Activated naive CD8-positive, alpha-beta T cell treated with anti-CD3 and anti-CD28 coated beads, Interleukin-2, amount 50 U/mL, for 24 hours (primary cell): ENCODE results near the gene VSIG8.

Source experiments
- ATAC-seq: fragments of 150-1000 bp; cut with Tn5 transposase; one replicate; pipeline ENCODE4 v1.10.0; 2021
- DNase-seq: peaks from one replicate; pipeline ENCODE4 v3.0.0; 2021
- H3K27ac Mint-ChIP-seq: one replicate; pipeline ENCODE4 v1.8.0; 2021; ENCODE audit warnings: mild to moderate bottlenecking, mixed read lengths
- H3K27me3 Mint-ChIP-seq: one replicate; pipeline ENCODE4 v1.8.0; 2021; ENCODE audit warnings: mixed read lengths
- H3K36me3 Mint-ChIP-seq: one replicate; pipeline ENCODE4 v1.8.0; 2021; ENCODE audit warnings: low read depth, mixed read lengths
- H3K4me1 Mint-ChIP-seq: one replicate; pipeline ENCODE4 v1.8.0; 2021; ENCODE audit warnings: mixed read lengths
- H3K4me3 Mint-ChIP-seq: one replicate; pipeline ENCODE4 v1.8.0; 2021; ENCODE audit warnings: mild to moderate bottlenecking, moderate library complexity, mixed read lengths
- H3K9me3 Mint-ChIP-seq: one replicate; pipeline ENCODE4 v1.8.0; 2021; ENCODE audit warnings: mixed read lengths

VSIG8 gene

GRCh38 chr1:159835862-159836525, 26.5 kb downstream of the VSIG8 start:
- no peak overlapping the region for H3K4me3 Mint-ChIP-seq
- H3K27ac Mint-ChIP-seq: no peak overlapping the region
- H3K27me3 Mint-ChIP-seq: no peaks in the 10 kb centered on the region
- H3K36me3 Mint-ChIP-seq: peaks cover 3% of the 10 kb centered on the region
- no peak for DNase-seq
- no peak for ATAC-seq
- H3K4me1 Mint-ChIP-seq: peaks cover 17% of the 10 kb centered on the region
- no peaks in the 10 kb centered on the region for H3K9me3 Mint-ChIP-seq

- no peak for ATAC-seq
- DNase-seq: no peak
- Mint-ChIP-seq H3K27ac (no peak overlapping the region), H3K9me3 (no peaks in the 10 kb centered on the region), H3K4me3 (no peak overlapping the region), H3K36me3 (peaks cover 3% of the 10 kb centered on the region), H3K4me1 (peaks cover 17% of the 10 kb centered on the region), H3K27me3 (no peaks in the 10 kb centered on the region)
Observed at GRCh38 chr1:159835356-159835755, 27.1 kb downstream of the VSIG8 start.

GRCh38 chr1:159832309-159832708, 30.1 kb downstream of the VSIG8 start:
- no peak for DNase-seq
- Mint-ChIP-seq H3K36me3 (peaks cover 3% of the 10 kb centered on the region), H3K9me3 (no peaks in the 10 kb centered on the region), H3K27ac (no peak overlapping the region), H3K27me3 (no peaks in the 10 kb centered on the region), H3K4me1 (peaks cover 19% of the 10 kb centered on the region), H3K4me3 (no peak overlapping the region)
- ATAC-seq: no peak

- DNase-seq (no peak), ATAC-seq (no peak)
- no peak overlapping the region for H3K4me3 Mint-ChIP-seq
- H3K27me3 Mint-ChIP-seq: no peaks in the 10 kb centered on the region
- peaks cover 26% of the 10 kb centered on the region for H3K4me1 Mint-ChIP-seq
- H3K27ac Mint-ChIP-seq: no peak overlapping the region
- H3K9me3 Mint-ChIP-seq: peaks cover 4% of the 10 kb centered on the region
- H3K36me3 Mint-ChIP-seq: peaks cover 3% of the 10 kb centered on the region
Observed at GRCh38 chr1:159831412-159832141, 30.9 kb downstream of the VSIG8 start.

GRCh38 chr1:159830722-159831121, 31.7 kb downstream of the VSIG8 start:
- no peak for ATAC-seq
- no peak for DNase-seq
- peaks cover 7% of the 10 kb centered on the region for H3K9me3 Mint-ChIP-seq
- no peaks in the 10 kb centered on the region for H3K27me3 Mint-ChIP-seq
- H3K4me3 Mint-ChIP-seq: no peak overlapping the region
- H3K36me3 Mint-ChIP-seq: peaks cover 2% of the 10 kb centered on the region
- H3K4me1 Mint-ChIP-seq: peaks cover 35% of the 10 kb centered on the region
- H3K27ac Mint-ChIP-seq: no peak overlapping the region

GRCh38 chr1:159829822-159830465, 32.5 kb downstream of the VSIG8 start:
- DNase-seq (no peak), ATAC-seq (no peak)
- Mint-ChIP-seq H3K36me3 (peaks cover 2% of the 10 kb centered on the region), H3K9me3 (peaks cover 7% of the 10 kb centered on the region), H3K27ac (no peak overlapping the region), H3K4me3 (no peak overlapping the region), H3K27me3 (no peaks in the 10 kb centered on the region), H3K4me1 (peaks cover 42% of the 10 kb centered on the region)

- Mint-ChIP-seq H3K27ac (no peak overlapping the region), H3K36me3 (peaks cover 2% of the 10 kb centered on the region), H3K4me3 (no peak overlapping the region), H3K4me1 (peaks cover 48% of the 10 kb centered on the region), H3K27me3 (no peaks in the 10 kb centered on the region), H3K9me3 (peaks cover 7% of the 10 kb centered on the region)
- DNase-seq (no peak), ATAC-seq (peak; percentile 37)
Observed at GRCh38 chr1:159829273-159829634, 33.2 kb downstream of the VSIG8 start.

GRCh38 chr1:159828581-159829272, 33.7 kb downstream of the VSIG8 start:
- DNase-seq (no peak), ATAC-seq (no peak)
- Mint-ChIP-seq H3K4me3 (no peak overlapping the region), H3K9me3 (peaks cover 7% of the 10 kb centered on the region), H3K4me1 (peaks cover 50% of the 10 kb centered on the region), H3K27me3 (no peaks in the 10 kb centered on the region), H3K27ac (no peak overlapping the region), H3K36me3 (peaks cover 2% of the 10 kb centered on the region)

GRCh38 chr1:159828176-159828575, 34.3 kb downstream of the VSIG8 start:
- no peak for DNase-seq

GRCh38 chr1:159827549-159827948, 34.9 kb downstream of the VSIG8 start:
- H3K9me3 Mint-ChIP-seq: peaks cover 7% of the 10 kb centered on the region
- peaks cover 2% of the 10 kb centered on the region for H3K36me3 Mint-ChIP-seq
- no peaks in the 10 kb centered on the region for H3K27me3 Mint-ChIP-seq
- peaks cover 53% of the 10 kb centered on the region for H3K4me1 Mint-ChIP-seq
- H3K4me3 Mint-ChIP-seq: no peak overlapping the region
- H3K27ac Mint-ChIP-seq: peak overlapping the region; percentile 79
- DNase-seq: no peak
- no peak for ATAC-seq

More at GRCh38 chr1:159828176-159828575, 34.3 kb downstream of the VSIG8 start:
- H3K27me3 Mint-ChIP-seq: no peaks in the 10 kb centered on the region
- ATAC-seq: no peak
- peaks cover 7% of the 10 kb centered on the region for H3K9me3 Mint-ChIP-seq
- H3K4me1 Mint-ChIP-seq: peaks cover 53% of the 10 kb centered on the region
- no peak overlapping the region for H3K27ac Mint-ChIP-seq
- no peak overlapping the region for H3K4me3 Mint-ChIP-seq
- peaks cover 2% of the 10 kb centered on the region for H3K36me3 Mint-ChIP-seq

GRCh38 chr1:159827102-159827490, 35.4 kb downstream of the VSIG8 start:
- Mint-ChIP-seq H3K27ac (peak overlapping the region; percentile 79), H3K4me3 (peak overlapping the region; percentile 16), H3K9me3 (peaks cover 7% of the 10 kb centered on the region), H3K4me1 (peaks cover 53% of the 10 kb centered on the region), H3K36me3 (peaks cover 2% of the 10 kb centered on the region), H3K27me3 (no peaks in the 10 kb centered on the region)
- DNase-seq (no peak), ATAC-seq (no peak)

- peak within 1 kb of the TSS; percentile 16 for H3K4me3 Mint-ChIP-seq
Observed at GRCh38 chr1:159826441-159827101, 35.9 kb downstream of the VSIG8 start, which contains the start of gene SLAMF8. Gene SLAMF8, plus strand, starts transcription at chr1:159826873. Its CDS starts 26 bp downstream, at chr1:159826899.

GRCh38 chr1:159825564-159825963, 36.9 kb downstream of the VSIG8 start:
- peaks cover 7% of the 10 kb centered on the region for H3K9me3 Mint-ChIP-seq
- DNase-seq (no peak), ATAC-seq (no peak)
- no peak overlapping the region for H3K4me3 Mint-ChIP-seq
- no peaks in the 10 kb centered on the region for H3K27me3 Mint-ChIP-seq
- H3K36me3 Mint-ChIP-seq: peaks cover 2% of the 10 kb centered on the region
- H3K27ac Mint-ChIP-seq: no peak overlapping the region
- peaks cover 53% of the 10 kb centered on the region for H3K4me1 Mint-ChIP-seq

More at GRCh38 chr1:159826441-159827101, 35.9 kb downstream of the VSIG8 start, which contains the start of gene SLAMF8:
- H3K27ac Mint-ChIP-seq: peak within 1 kb of the TSS; percentile 79
- peaks cover 53% of the 10 kb centered on the region for H3K4me1 Mint-ChIP-seq
- no peaks in the 10 kb centered on the region for H3K27me3 Mint-ChIP-seq
- ATAC-seq: peak; percentile 71
- H3K36me3 Mint-ChIP-seq: peaks cover 2% of the 10 kb centered on the region
- peak; percentile 59 for DNase-seq
- peaks cover 7% of the 10 kb centered on the region for H3K9me3 Mint-ChIP-seq

- H3K4me1 Mint-ChIP-seq: peaks cover 59% of the 10 kb centered on the region
- H3K27me3 Mint-ChIP-seq: no peaks in the 10 kb centered on the region
- no peak for DNase-seq
Observed at GRCh38 chr1:159823406-159823805, 39.1 kb downstream of the VSIG8 start.

More at GRCh38 chr1:159823406-159823805, 39.1 kb downstream of the VSIG8 start:
- Mint-ChIP-seq H3K9me3 (peaks cover 7% of the 10 kb centered on the region), H3K36me3 (peaks cover 2% of the 10 kb centered on the region), H3K27ac (no peak overlapping the region), H3K4me3 (no peak overlapping the region)
- ATAC-seq: no peak
